Gastrocnemius medialis (tissue), 4 donors: ENCODE data around the gene ABCC2. TPM values are rescaled to one million over a fixed set of nuclear protein-coding genes. Genes with fewer than 3 reads are reported as not detected.

ENCODE experiments used
- ATAC-seq, 2 donors: fragments of 150-250 bp; one replicate each; pipeline ENCODE4 v1.9.1; 2016
- DNase-seq, 2 donors: peaks; one replicate each; pipeline ENCODE4 v3.0.0-alpha.2; 2019
- H3K27ac ChIP-seq, 4 donors: fragments of 200-600 bp; sonication (generic); 1 replicate in 1 of 4; 2 replicates in 3 of 4; pipeline ENCODE4 v1.5.1; 2016 to 2018; ENCODE audit warnings: mild to moderate bottlenecking in 2 of 4, moderate library complexity in 1 of 4
- H3K27me3 ChIP-seq, 3 donors: fragments of 200-600 bp; sonication (generic) in 2 of 3; 1 replicate in 1 of 3; 2 replicates in 2 of 3; pipeline versions ENCODE4 v1.5.1 to v1.6.0; 2016 to 2019; ENCODE audit warnings: mild to moderate bottlenecking in 1 of 3, moderate library complexity in 1 of 3
- H3K36me3 ChIP-seq, 2 donors: fragments of 200-600 bp; sonication (generic) in 1 of 2; one replicate each; pipeline ENCODE4 v1.5.1; 2017 to 2018
- H3K4me1 ChIP-seq, 2 donors: fragments of 200-600 bp; sonication (generic) in 1 of 2; one replicate each; pipeline ENCODE4 v1.5.1; 2016 to 2017; ENCODE audit warnings: mild to moderate bottlenecking in 2 of 2
- H3K4me3 ChIP-seq, 4 donors: fragments of 200-600 bp; sonication (generic) in 3 of 4; 1 replicate in 1 of 4; 2 replicates in 3 of 4; pipeline ENCODE4 v1.5.1; 2016 to 2019; ENCODE audit warnings: mild to moderate bottlenecking in 2 of 4
- H3K9me3 ChIP-seq, 3 donors: fragments of 200-600 bp; sonication (generic) in 2 of 3; 1 replicate in 1 of 3; 2 replicates in 2 of 3; pipeline ENCODE4 v1.5.1; 2016 to 2019
- POLR2A ChIP-seq, 2 donors: fragments of 450-650 bp; IDR thresholded peaks; one replicate each; pipeline ENCODE4 v1.6.1; 2017; ENCODE audit warnings: antibody characterized with exemption in 2 of 2, mild to moderate bottlenecking in 2 of 2, moderate library complexity in 2 of 2
- in situ Hi-C, 4 donors: fragments of 200-750 bp; cut with MboI; loops; one replicate each; pipeline versions ENCODE4 v1.15.0 to v1.8.0; 2017; ENCODE audit warnings: low sequenced_read_pairs in 4 of 4
- intact Hi-C: fragments of 100-400 bp; cut with DNase I; formaldehyde crosslinking; loops from one replicate; pipeline ENCODE4 v1.15.1; 2023; ENCODE audit warnings: low total_unique reads
- total RNA-seq, 4 donors: library from RNA; depleted of rRNA; stranded (reverse); fragments of >200 nt; gene quantifications; one replicate each; pipeline versions ENCODE4 v1.1.0 to v1.2.3, GENCODE V29; 2016
- TF ChIP-seq, protein P1 (sequence below), 5 experiments: fragments of 450-650 bp in 3 of 5; fragments of 200-600 bp in 2 of 5; sonication (generic) in 2 of 5; IDR thresholded peaks in 4 of 5; conservative IDR thresholded peaks in 1 of 5; 1 replicate in 4 of 5; 2 replicates in 1 of 5; pipeline ENCODE4 v1.5.1; 2016 to 2019; ENCODE audit warnings: antibody characterized with exemption in 5 of 5, mild to moderate bottlenecking in 3 of 5, moderate library complexity in 3 of 5

Gene ABCC2
- total RNA-seq, 4 donors from 2014 or later = 0.89 to 3.2 (median 1.3) TPM

DNA sequence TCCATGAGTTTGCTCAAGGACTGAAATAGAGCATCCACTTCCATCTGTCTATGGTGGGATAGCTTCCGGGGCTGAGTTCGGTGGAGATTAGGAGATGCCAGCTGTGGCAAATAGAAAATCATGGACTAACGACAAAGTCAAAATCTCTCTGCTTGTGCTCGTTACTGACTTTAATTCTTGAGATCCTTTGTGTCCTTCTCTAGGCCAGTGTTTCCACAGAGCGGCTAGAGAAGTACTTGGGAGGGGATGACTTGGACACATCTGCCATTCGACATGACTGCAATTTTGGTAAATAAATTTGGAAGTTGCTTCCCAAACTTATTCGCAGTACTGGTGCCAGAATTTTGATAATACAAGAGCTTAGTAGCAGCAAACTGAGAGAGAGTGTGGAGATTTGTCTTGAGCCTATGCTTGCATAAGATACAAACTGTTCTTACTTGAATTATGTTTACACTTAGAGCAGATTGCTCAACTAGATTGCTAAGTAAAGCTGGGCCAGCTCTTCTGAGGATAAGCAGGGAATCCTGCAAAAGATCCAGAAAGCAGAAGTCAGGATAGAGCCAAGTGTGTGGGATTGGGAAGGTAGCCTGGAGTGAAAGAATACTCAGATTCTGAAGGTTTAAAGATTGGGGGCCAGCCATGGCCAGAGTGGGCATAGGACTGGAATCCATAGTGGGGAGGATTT is 27.6 kb downstream of the ABCC2 start:
- Histone ChIP-seq H3K4me3 (no peak overlapping the region), H3K9me3 (no peaks in the 10 kb centered on the region), H3K4me1 (peaks cover 2 to 6% of the 10 kb centered on the region in 2 donors), H3K27ac (peak overlapping the region; percentile 51 to 64 (median 55)), H3K36me3 (peaks cover 0 to 3% of the 10 kb centered on the region in 2 donors), H3K27me3 (no peaks in the 10 kb centered on the region)
- in situ Hi-C loops = no loop called here
- DNase-seq (peak; percentile 9 to 33), ATAC-seq (peak; percentile 83 to 89)
- TF ChIP-seq, protein P1, sequence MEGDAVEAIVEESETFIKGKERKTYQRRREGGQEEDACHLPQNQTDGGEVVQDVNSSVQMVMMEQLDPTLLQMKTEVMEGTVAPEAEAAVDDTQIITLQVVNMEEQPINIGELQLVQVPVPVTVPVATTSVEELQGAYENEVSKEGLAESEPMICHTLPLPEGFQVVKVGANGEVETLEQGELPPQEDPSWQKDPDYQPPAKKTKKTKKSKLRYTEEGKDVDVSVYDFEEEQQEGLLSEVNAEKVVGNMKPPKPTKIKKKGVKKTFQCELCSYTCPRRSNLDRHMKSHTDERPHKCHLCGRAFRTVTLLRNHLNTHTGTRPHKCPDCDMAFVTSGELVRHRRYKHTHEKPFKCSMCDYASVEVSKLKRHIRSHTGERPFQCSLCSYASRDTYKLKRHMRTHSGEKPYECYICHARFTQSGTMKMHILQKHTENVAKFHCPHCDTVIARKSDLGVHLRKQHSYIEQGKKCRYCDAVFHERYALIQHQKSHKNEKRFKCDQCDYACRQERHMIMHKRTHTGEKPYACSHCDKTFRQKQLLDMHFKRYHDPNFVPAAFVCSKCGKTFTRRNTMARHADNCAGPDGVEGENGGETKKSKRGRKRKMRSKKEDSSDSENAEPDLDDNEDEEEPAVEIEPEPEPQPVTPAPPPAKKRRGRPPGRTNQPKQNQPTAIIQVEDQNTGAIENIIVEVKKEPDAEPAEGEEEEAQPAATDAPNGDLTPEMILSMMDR (IDR thresholded peaks at IDR 0.05 in 4 of 5, conservative IDR thresholded peaks at IDR 0.05 in 1 of 5) = no peak
- peak in 1 of 2 donors; percentile 19 for TF ChIP-seq POLR2A (IDR thresholded peaks at IDR 0.05)
- intact Hi-C loops = no loop called here

DNA sequence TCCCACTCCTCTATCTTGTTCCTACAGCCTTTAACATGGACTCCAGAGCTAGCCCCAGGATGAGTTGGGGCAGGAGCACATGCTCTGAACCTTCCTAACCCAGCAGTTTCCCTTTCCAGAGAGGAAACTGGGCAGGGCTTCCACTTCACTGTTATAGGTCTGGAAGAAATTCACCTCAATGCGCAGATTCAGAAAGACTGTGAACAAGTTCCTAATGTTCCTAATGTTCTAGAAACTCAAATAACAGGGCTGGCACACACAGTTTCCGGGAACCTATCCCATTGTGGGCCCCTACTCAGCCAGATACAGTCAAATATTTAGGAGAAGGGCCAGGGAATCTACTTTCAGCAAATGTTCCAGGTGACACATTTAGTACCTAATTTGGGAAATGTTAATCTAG is 29.7 kb downstream of the ABCC2 start:
- no peak for ATAC-seq
- intact Hi-C loops (no loop called here), in situ Hi-C loops (no loop called here)
- TF ChIP-seq, protein P1 (IDR thresholded peaks at IDR 0.05 in 4 of 5, conservative IDR thresholded peaks at IDR 0.05 in 1 of 5) = no peak
- no peak for TF ChIP-seq POLR2A (IDR thresholded peaks at IDR 0.05)
- H3K36me3 ChIP-seq = peaks cover 0 to 3% of the 10 kb centered on the region in 2 donors
- H3K9me3 ChIP-seq = no peaks in the 10 kb centered on the region
- no peak overlapping the region for H3K4me3 ChIP-seq
- peaks cover 2 to 6% of the 10 kb centered on the region in 2 donors for H3K4me1 ChIP-seq
- no peaks in the 10 kb centered on the region for H3K27me3 ChIP-seq
- no peak for DNase-seq
- no peak overlapping the region for H3K27ac ChIP-seq

DNA sequence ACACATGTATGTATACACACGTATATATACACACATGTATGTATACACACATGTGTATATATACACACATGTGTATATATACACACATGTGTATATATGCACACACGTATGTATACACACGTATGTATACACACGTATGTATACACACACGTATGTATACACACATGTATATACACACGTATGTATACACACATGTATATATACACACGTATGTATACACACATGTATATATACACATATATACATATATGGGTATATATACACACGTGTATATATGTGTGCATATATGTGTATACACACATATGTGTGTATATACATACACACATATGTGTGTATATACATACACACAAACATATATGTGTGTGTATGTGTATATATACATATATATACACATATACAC is 31.7 kb downstream of the ABCC2 start:
- no peak overlapping the region for H3K4me3 ChIP-seq
- DNase-seq (no peak), ATAC-seq (no peak)
- TF ChIP-seq, protein P1 (IDR thresholded peaks at IDR 0.05 in 4 of 5, conservative IDR thresholded peaks at IDR 0.05 in 1 of 5) = no peak
- in situ Hi-C loops (no loop called here), intact Hi-C loops (no loop called here)
- peaks cover 0 to 13% of the 10 kb centered on the region in 2 donors for H3K36me3 ChIP-seq
- H3K4me1 ChIP-seq = peaks cover 2 to 6% of the 10 kb centered on the region in 2 donors
- no peaks in the 10 kb centered on the region for H3K27me3 ChIP-seq
- no peaks in the 10 kb centered on the region for H3K9me3 ChIP-seq
- no peak overlapping the region for H3K27ac ChIP-seq

DNA sequence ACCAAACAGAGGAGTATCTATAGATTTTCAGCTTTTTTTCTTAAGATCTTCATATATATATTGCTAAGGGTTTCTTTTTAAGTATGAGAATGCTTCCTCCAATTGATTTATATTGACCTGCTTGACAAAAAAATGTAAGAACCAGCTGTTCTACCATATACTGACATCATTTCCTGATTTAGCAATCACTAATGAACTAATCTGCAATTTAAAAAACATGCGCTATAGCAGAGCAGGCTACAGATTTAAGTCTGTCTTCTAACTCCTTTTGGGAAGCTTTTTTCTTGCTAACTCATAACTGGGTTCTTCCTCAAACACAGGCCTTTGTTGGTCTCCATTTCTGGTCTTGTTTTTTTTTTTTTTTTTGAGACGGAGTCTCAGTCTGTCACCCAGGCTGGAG is 33.2 kb downstream of the ABCC2 start:
- ATAC-seq = no peak
- in situ Hi-C loops (no loop called here), intact Hi-C loops (no loop called here)
- no peak for DNase-seq
- no peak for TF ChIP-seq POLR2A (IDR thresholded peaks at IDR 0.05)
- TF ChIP-seq, protein P1 (IDR thresholded peaks at IDR 0.05 in 4 of 5, conservative IDR thresholded peaks at IDR 0.05 in 1 of 5) = no peak
- Histone ChIP-seq H3K4me1 (no peaks in the 10 kb centered on the region), H3K36me3 (peaks cover 0 to 13% of the 10 kb centered on the region in 2 donors), H3K27ac (no peak overlapping the region), H3K9me3 (no peaks in the 10 kb centered on the region), H3K4me3 (no peak overlapping the region), H3K27me3 (no peaks in the 10 kb centered on the region)

DNA sequence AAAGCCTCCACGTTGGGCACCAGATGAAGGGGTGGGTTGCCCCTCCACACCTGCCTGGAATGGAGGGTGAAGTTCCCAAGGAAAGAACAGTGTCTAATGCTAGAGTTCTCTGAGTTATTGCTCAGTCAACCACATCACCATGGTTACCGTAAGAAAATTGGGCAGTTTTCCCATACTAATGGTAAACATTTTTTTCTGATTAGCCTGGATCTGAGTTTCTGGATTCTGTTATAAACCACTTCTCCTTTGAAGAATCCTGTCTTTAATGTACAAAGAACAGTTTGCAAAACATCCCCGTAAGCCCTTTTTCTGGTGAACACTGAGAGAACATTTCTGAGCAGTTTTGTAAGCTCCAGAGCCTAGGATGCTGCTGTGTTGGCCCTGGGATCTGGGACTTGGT is 45.5 kb downstream of the ABCC2 start:
- intact Hi-C loops (no loop called here), in situ Hi-C loops (no loop called here)
- ATAC-seq (no peak), DNase-seq (no peak)
- Histone ChIP-seq H3K4me3 (no peak overlapping the region), H3K36me3 (peaks cover 0 to 11% of the 10 kb centered on the region in 2 donors), H3K27me3 (no peaks in the 10 kb centered on the region), H3K27ac (no peak overlapping the region), H3K9me3 (no peaks in the 10 kb centered on the region), H3K4me1 (no peaks in the 10 kb centered on the region)
- TF ChIP-seq POLR2A (IDR thresholded peaks at IDR 0.05) = no peak
- TF ChIP-seq, protein P1 (IDR thresholded peaks at IDR 0.05 in 4 of 5, conservative IDR thresholded peaks at IDR 0.05 in 1 of 5) = no peak
